Mesendoderm (in vitro differentiated cells): ENCODE data around the gene RIMKLA.

Source experiments
- DNase-seq: peaks from one replicate; pipeline ENCODE4 v3.0.0; 2013
- H2AK5ac ChIP-seq: 2 replicates; pipeline ENCODE4 v1.6.1; 2013; ENCODE audit warnings: low read length, inconsistent platforms
- H2BK120ac ChIP-seq: 2 replicates; pipeline ENCODE4 v1.6.1; 2013; ENCODE audit warnings: low read depth, mild to moderate bottlenecking, low read length, moderate library complexity, mixed read lengths
- H2BK15ac ChIP-seq: replicated peaks from 2 replicates; pipeline ENCODE4 v1.6.1; 2013; ENCODE audit warnings: low read depth, mild to moderate bottlenecking, moderate library complexity
- H2BK5ac ChIP-seq: 2 replicates; pipeline ENCODE4 v1.6.1; 2013; ENCODE audit warnings: low read length, inconsistent platforms
- H3K18ac ChIP-seq: 2 replicates; pipeline ENCODE4 v1.6.1; 2013; ENCODE audit warnings: mild to moderate bottlenecking, low read length, mixed read lengths
- H3K23ac ChIP-seq: one replicate; pipeline ENCODE4 v1.6.1; 2013; ENCODE audit warnings: low read length
- H3K27ac ChIP-seq: 2 replicates; pipeline ENCODE4 v1.5.1; 2013; ENCODE audit warnings: low read depth, mild to moderate bottlenecking, inconsistent platforms, low read length, moderate library complexity
- H3K27me3 ChIP-seq: 2 replicates; pipeline ENCODE4 v1.6.1; 2013; ENCODE audit warnings: low read length, control low read depth, mild to moderate bottlenecking, inconsistent platforms; ENCODE audit not compliant: insufficient read depth, poor library complexity
- H3K36me3 ChIP-seq: 2 replicates; pipeline ENCODE4 v1.6.1; 2013; ENCODE audit warnings: low read length, inconsistent platforms; ENCODE audit not compliant: control insufficient read depth, insufficient read depth
- H3K4ac ChIP-seq: one replicate; pipeline ENCODE4 v1.6.1; 2013; ENCODE audit warnings: low read depth, mild to moderate bottlenecking, low read length, moderate library complexity
- H3K4me1 ChIP-seq: 2 replicates; pipeline ENCODE4 v1.6.1; 2013; ENCODE audit warnings: low read depth, low read length, inconsistent platforms; ENCODE audit not compliant: control insufficient read depth
- H3K4me2 ChIP-seq: 2 replicates; pipeline ENCODE4 v1.6.1; 2013; ENCODE audit warnings: low read length
- H3K4me3 ChIP-seq: 2 replicates; pipeline ENCODE4 v1.5.1; 2013; ENCODE audit warnings: mild to moderate bottlenecking, low read length
- H3K56ac ChIP-seq: one replicate; pipeline ENCODE4 v1.6.1; 2013; ENCODE audit warnings: low read length
- H3K79me1 ChIP-seq: 2 replicates; pipeline ENCODE4 v1.6.1; 2013; ENCODE audit warnings: low read length, inconsistent platforms
- H3K79me2 ChIP-seq: 2 replicates; pipeline ENCODE4 v1.6.1; 2013; ENCODE audit warnings: mild to moderate bottlenecking, low read length; ENCODE audit not compliant: control insufficient read depth, insufficient read depth
- H3K9ac ChIP-seq: 2 replicates; pipeline ENCODE4 v1.6.1; 2013; ENCODE audit warnings: low read length, inconsistent platforms
- H4K5ac ChIP-seq: one replicate; pipeline ENCODE4 v1.6.1; 2013; ENCODE audit warnings: low read length
- H4K8ac ChIP-seq: one replicate; pipeline ENCODE4 v1.6.1; 2013; ENCODE audit warnings: low read depth, mild to moderate bottlenecking, control low read depth, low read length, moderate library complexity
- WGBS: extraction: QIAGEN DNeasy Blood & Tissue Kit; methylation state at CpG from one replicate; pipeline ENCODE4 v1.1.7; 2013; ENCODE audit warnings: low lambda C conversion rate, missing lambda C conversion rate; ENCODE audit not compliant: insufficient coverage; ENCODE audit errors: extremely low coverage; 5-methylcytosine and 5-hydroxymethylcytosine counted together

The RIMKLA gene

GRCh38 chr1:42335809-42336518 is 44.6 kb upstream of the RIMKLA start:
- Histone ChIP-seq H2BK15ac (no peak overlapping the region), H3K36me3 (no peaks in the 10 kb centered on the region), H2AK5ac (no peak overlapping the region), H3K79me1 (peaks cover 2% of the 10 kb centered on the region), H3K9ac (peak overlapping the region; percentile 93), H3K27me3 (no peaks in the 10 kb centered on the region), H2BK5ac (peak overlapping the region; percentile 87), H3K4me2 (peak overlapping the region; percentile 86), H3K18ac (peak overlapping the region; percentile 25), H3K56ac (peak overlapping the region; percentile 96), H3K4me3 (peak overlapping the region; percentile 78), H3K4ac (peak overlapping the region; percentile 63), H3K23ac (no peak overlapping the region), H4K8ac (no peak overlapping the region), H3K27ac (peak overlapping the region; percentile 61), H4K5ac (peak overlapping the region; percentile 44), H2BK120ac (no peak overlapping the region), H3K4me1 (peaks cover 8% of the 10 kb centered on the region), H3K79me2 (peaks cover 34% of the 10 kb centered on the region)
- WGBS: no CpG with 5 or more reads among the region's 9 CpGs
- peak; percentile 62 for DNase-seq

GRCh38 chr1:42336978-42337377 is 43.6 kb upstream of the RIMKLA start:
- peak overlapping the region; percentile 9 for H3K56ac ChIP-seq
- peak overlapping the region; percentile 64 for H3K27ac ChIP-seq
- peaks cover 8% of the 10 kb centered on the region for H3K4me1 ChIP-seq
- no peak overlapping the region for H4K5ac ChIP-seq
- peaks cover 1% of the 10 kb centered on the region for H3K79me1 ChIP-seq
- no peak overlapping the region for H3K4ac ChIP-seq
- no peak overlapping the region for H2BK5ac ChIP-seq
- H3K4me2 ChIP-seq: no peak overlapping the region
- H3K18ac ChIP-seq: peak overlapping the region; percentile 25
- peaks cover 26% of the 10 kb centered on the region for H3K79me2 ChIP-seq
- H3K36me3 ChIP-seq: no peaks in the 10 kb centered on the region
- no CpG with 5 or more reads among the region's 6 CpGs for WGBS
- no peak overlapping the region for H3K4me3 ChIP-seq
- H3K9ac ChIP-seq: no peak overlapping the region
- peak; percentile 90 for DNase-seq
- H4K8ac ChIP-seq: no peak overlapping the region
- H2BK120ac ChIP-seq: no peak overlapping the region
- no peak overlapping the region for H2BK15ac ChIP-seq
- no peak overlapping the region for H2AK5ac ChIP-seq
- no peak overlapping the region for H3K23ac ChIP-seq
- no peaks in the 10 kb centered on the region for H3K27me3 ChIP-seq

GRCh38 chr1:42340093-42340492 is 40.5 kb upstream of the RIMKLA start:
- H3K4me3 ChIP-seq: no peak overlapping the region
- no peak overlapping the region for H3K23ac ChIP-seq
- no peak for DNase-seq
- no peak overlapping the region for H2BK5ac ChIP-seq
- H3K79me1 ChIP-seq: no peaks in the 10 kb centered on the region
- no peak overlapping the region for H3K4ac ChIP-seq
- H3K27ac ChIP-seq: no peak overlapping the region
- no peaks in the 10 kb centered on the region for H3K36me3 ChIP-seq
- H2AK5ac ChIP-seq: no peak overlapping the region
- no peaks in the 10 kb centered on the region for H3K79me2 ChIP-seq
- no peak overlapping the region for H4K5ac ChIP-seq
- no peak overlapping the region for H3K9ac ChIP-seq
- no peak overlapping the region for H2BK120ac ChIP-seq
- H3K4me1 ChIP-seq: peaks cover 5% of the 10 kb centered on the region
- H3K56ac ChIP-seq: no peak overlapping the region
- H3K4me2 ChIP-seq: no peak overlapping the region
- no peak overlapping the region for H2BK15ac ChIP-seq
- H3K18ac ChIP-seq: no peak overlapping the region
- no CpG with 5 or more reads among the region's 2 CpGs for WGBS
- no peak overlapping the region for H4K8ac ChIP-seq
- no peaks in the 10 kb centered on the region for H3K27me3 ChIP-seq

- Histone ChIP-seq H3K56ac (no peak overlapping the region), H3K4me1 (peaks cover 5% of the 10 kb centered on the region), H3K27ac (no peak overlapping the region), H3K79me1 (no peaks in the 10 kb centered on the region), H3K27me3 (no peaks in the 10 kb centered on the region), H3K4ac (no peak overlapping the region), H4K5ac (no peak overlapping the region), H2BK5ac (no peak overlapping the region), H3K79me2 (no peaks in the 10 kb centered on the region), H3K4me3 (no peak overlapping the region), H4K8ac (no peak overlapping the region), H3K4me2 (no peak overlapping the region), H3K9ac (no peak overlapping the region), H3K23ac (no peak overlapping the region), H2AK5ac (no peak overlapping the region), H2BK120ac (no peak overlapping the region), H3K36me3 (no peaks in the 10 kb centered on the region), H2BK15ac (no peak overlapping the region), H3K18ac (no peak overlapping the region)
- WGBS: no CpG with 5 or more reads among the region's 1 CpG
- no peak for DNase-seq
Observed at GRCh38 chr1:42340901-42341300, 39.7 kb upstream of the RIMKLA start.

GRCh38 chr1:42343049-42343448 is 37.5 kb upstream of the RIMKLA start:
- no peak for DNase-seq
- WGBS: no CpG with 5 or more reads among the region's 5 CpGs

GRCh38 chr1:42348498-42348897 is 32.1 kb upstream of the RIMKLA start:
- Histone ChIP-seq H3K4me3 (no peak overlapping the region), H3K4me1 (no peaks in the 10 kb centered on the region), H3K79me2 (no peaks in the 10 kb centered on the region)

More at GRCh38 chr1:42343049-42343448, 37.5 kb upstream of the RIMKLA start:
- no peak overlapping the region for H3K27ac ChIP-seq
- H2BK5ac ChIP-seq: no peak overlapping the region
- H2BK120ac ChIP-seq: no peak overlapping the region
- no peak overlapping the region for H3K56ac ChIP-seq
- H3K9ac ChIP-seq: no peak overlapping the region
- no peak overlapping the region for H4K5ac ChIP-seq
- no peak overlapping the region for H3K4me3 ChIP-seq
- no peak overlapping the region for H3K4me2 ChIP-seq
- H3K36me3 ChIP-seq: no peaks in the 10 kb centered on the region
- peaks cover 3% of the 10 kb centered on the region for H3K4me1 ChIP-seq
- H3K79me2 ChIP-seq: no peaks in the 10 kb centered on the region
- no peak overlapping the region for H2BK15ac ChIP-seq
- H4K8ac ChIP-seq: no peak overlapping the region
- H3K79me1 ChIP-seq: no peaks in the 10 kb centered on the region
- no peak overlapping the region for H3K23ac ChIP-seq
- H3K4ac ChIP-seq: no peak overlapping the region
- no peaks in the 10 kb centered on the region for H3K27me3 ChIP-seq
- H3K18ac ChIP-seq: no peak overlapping the region
- H2AK5ac ChIP-seq: no peak overlapping the region

More at GRCh38 chr1:42348498-42348897, 32.1 kb upstream of the RIMKLA start:
- DNase-seq: peak; percentile 14
- no peak overlapping the region for H3K56ac ChIP-seq
- no peak overlapping the region for H2BK120ac ChIP-seq
- no peak overlapping the region for H3K9ac ChIP-seq
- no peak overlapping the region for H3K18ac ChIP-seq
- no peak overlapping the region for H2BK15ac ChIP-seq
- H2BK5ac ChIP-seq: no peak overlapping the region
- no peak overlapping the region for H3K27ac ChIP-seq
- H4K8ac ChIP-seq: no peak overlapping the region
- no peak overlapping the region for H2AK5ac ChIP-seq
- no peaks in the 10 kb centered on the region for H3K27me3 ChIP-seq
- no peak overlapping the region for H3K23ac ChIP-seq
- no peak overlapping the region for H4K5ac ChIP-seq
- no peak overlapping the region for H3K4ac ChIP-seq
- H3K4me2 ChIP-seq: no peak overlapping the region
- H3K79me1 ChIP-seq: no peaks in the 10 kb centered on the region
- H3K36me3 ChIP-seq: no peaks in the 10 kb centered on the region
